Caco-2 (cell line): ENCODE measurements around the gene KRTAP4-11. TPM values are rescaled to one million over a fixed set of nuclear protein-coding genes. Genes with fewer than 3 reads are reported as not detected.

Experiments used
- BruUV-seq: library from RNA; stranded (reverse); fragments of 400-500 nt; replicated peaks from 2 replicates; lab custom pipeline; 2021; lab: Mats Ljungman, UMichigan
- CTCF ChIA-PET: fragments of 300-600 bp; sonication (Branson Sonifier 250); formaldehyde crosslinking; loops from one replicate; lab custom pipeline; 2022; ENCODE audit warnings: antibody characterized with exemption; lab: Charles Lee
- POLR2A ChIA-PET: fragments of 300-600 bp; sonication (Branson Sonifier 250); formaldehyde crosslinking; loops from one replicate; lab custom pipeline; 2022; ENCODE audit warnings: antibody characterized with exemption; lab: Charles Lee
- DNase-seq, 2 experiments: peaks; one replicate each; pipeline versions ENCODE4 v3.0.0 to v3.0.0-alpha.2; 2020 to 2022
- H3K27me3 ChIP-seq: replicated peaks from 2 replicates; pipeline ENCODE4 v1.6.0; 2011; ENCODE audit warnings: low read length; ENCODE audit not compliant: control insufficient read depth, insufficient read depth
- H3K36me3 ChIP-seq: 2 replicates; pipeline ENCODE4 v1.5.1; 2011; ENCODE audit warnings: low read length; ENCODE audit not compliant: control insufficient read depth, insufficient read depth
- H3K4me1 ChIP-seq: fragments of 250-450 bp; sonication (Bioruptor Pico); 2 replicates; pipeline ENCODE4 v1.5.1; 2020; ENCODE audit warnings: mild to moderate bottlenecking
- H3K4me3 ChIP-seq: 2 replicates; pipeline ENCODE4 v1.5.1; 2011; ENCODE audit warnings: low read depth, mild to moderate bottlenecking, control low read depth, low read length
- H3K9me3 ChIP-seq: fragments of 250-450 bp; sonication (Bioruptor Pico); 2 replicates; pipeline ENCODE4 v1.5.1; 2020; ENCODE audit warnings: mild to moderate bottlenecking, moderate library complexity
- H3K27ac Mint-ChIP-seq: one replicate; pipeline ENCODE4 v1.8.0; 2022; ENCODE audit warnings: mixed read lengths; ENCODE audit not compliant: unreplicated experiment
- H3K27me3 Mint-ChIP-seq: one replicate; pipeline ENCODE4 v1.8.0; 2022; ENCODE audit warnings: mixed read lengths; ENCODE audit not compliant: insufficient read depth, unreplicated experiment
- H3K36me3 Mint-ChIP-seq: one replicate; pipeline ENCODE4 v1.8.0; 2022; ENCODE audit warnings: mild to moderate bottlenecking, mixed read lengths; ENCODE audit not compliant: insufficient read depth, unreplicated experiment
- H3K4me1 Mint-ChIP-seq: one replicate; pipeline ENCODE4 v1.8.0; 2022; ENCODE audit warnings: low read depth, mixed read lengths; ENCODE audit not compliant: unreplicated experiment
- H3K4me3 Mint-ChIP-seq: one replicate; pipeline ENCODE4 v1.8.0; 2022; ENCODE audit warnings: mild to moderate bottlenecking, moderate library complexity, mixed read lengths; ENCODE audit not compliant: unreplicated experiment
- H3K9me3 Mint-ChIP-seq: one replicate; pipeline ENCODE4 v1.8.0; 2022; ENCODE audit warnings: mixed read lengths; ENCODE audit not compliant: unreplicated experiment
- CTCF ChIP-seq, 2 experiments: fragments of 200-600 bp in 1 of 2; IDR thresholded peaks; 1 replicate in 1 of 2; 2 replicates in 1 of 2; pipeline versions ENCODE4 v1.5.1 to v1.8.0; 2011 to 2022; ENCODE audit warnings: antibody characterized with exemption in 1 of 2, control low read depth in 1 of 2, inconsistent platforms in 1 of 2, low read depth in 1 of 2, low read length in 1 of 2, mild to moderate bottlenecking in 1 of 2, moderate library complexity in 1 of 2; ENCODE audit not compliant: insufficient read depth in 1 of 2, severe bottlenecking in 1 of 2, unreplicated experiment in 1 of 2
- intact Hi-C: fragments of 100-400 bp; cut with micrococcal nuclease; formaldehyde crosslinking; loops from one replicate; pipeline ENCODE4 v1.10.0; 2022; ENCODE audit not compliant: unreplicated experiment
- total RNA-seq: library from RNA; stranded (reverse); gene quantifications from 2 replicates; pipeline ENCODE4 v1.2.3, GENCODE V29; 2022

Gene KRTAP4-11
- total RNA-seq, 1 experiment from 2014 or later, result not detected

GRCh38 chr17:41133880-41134735 is 15.9 kb upstream of the KRTAP4-11 start:
- H3K27ac Mint-ChIP-seq, result no peak overlapping the region
- no peak for TF ChIP-seq CTCF (IDR thresholded peaks at IDR 0.05; ENCODE audit: insufficient read depth in 1 of 2, low read depth in 1 of 2, low read length in 1 of 2, severe bottlenecking in 1 of 2, unreplicated experiment in 1 of 2)
- H3K4me3 Mint-ChIP-seq, result no peak overlapping the region
- H3K27me3 Mint-ChIP-seq, result no peaks in the 10 kb centered on the region
- Histone ChIP-seq H3K36me3 (no peaks in the 10 kb centered on the region), H3K27me3 (no peaks in the 10 kb centered on the region), H3K9me3 (no peaks in the 10 kb centered on the region), H3K4me1 (no peaks in the 10 kb centered on the region), H3K4me3 (no peak overlapping the region)
- ChIA-PET POLR2A (no interaction called here), CTCF (interaction anchor here (0.6 kb wide), 1 partner anchor 1313 kb away, joined by 3 read pairs; no protein-coding TSS in a partner anchor)
- no TSS peak for BruUV-seq
- H3K9me3 Mint-ChIP-seq, result peaks cover 46% of the 10 kb centered on the region
- H3K4me1 Mint-ChIP-seq, result no peaks in the 10 kb centered on the region
- DNase-seq, result no peak
- intact Hi-C loops, result no loop called here
- no peaks in the 10 kb centered on the region for H3K36me3 Mint-ChIP-seq

- no TSS peak for BruUV-seq
- ChIA-PET POLR2A (no interaction called here), CTCF (no interaction called here)
- Histone ChIP-seq H3K4me1 (no peaks in the 10 kb centered on the region), H3K4me3 (no peak overlapping the region), H3K36me3 (no peaks in the 10 kb centered on the region), H3K27me3 (no peaks in the 10 kb centered on the region), H3K9me3 (no peaks in the 10 kb centered on the region)
- H3K27ac Mint-ChIP-seq, result no peak overlapping the region
- no peak overlapping the region for H3K4me3 Mint-ChIP-seq
- H3K36me3 Mint-ChIP-seq, result no peaks in the 10 kb centered on the region
- no peak for TF ChIP-seq CTCF (IDR thresholded peaks at IDR 0.05; ENCODE audit: insufficient read depth in 1 of 2, low read depth in 1 of 2, low read length in 1 of 2, severe bottlenecking in 1 of 2, unreplicated experiment in 1 of 2)
- no peak for DNase-seq
- H3K9me3 Mint-ChIP-seq, result peaks cover 24% of the 10 kb centered on the region
- no peaks in the 10 kb centered on the region for H3K4me1 Mint-ChIP-seq
- intact Hi-C loops, result no loop called here
- H3K27me3 Mint-ChIP-seq, result no peaks in the 10 kb centered on the region
These were observed 13.8 kb upstream of the KRTAP4-11 start for GRCh38 chr17:41131979-41132378.

DNA sequence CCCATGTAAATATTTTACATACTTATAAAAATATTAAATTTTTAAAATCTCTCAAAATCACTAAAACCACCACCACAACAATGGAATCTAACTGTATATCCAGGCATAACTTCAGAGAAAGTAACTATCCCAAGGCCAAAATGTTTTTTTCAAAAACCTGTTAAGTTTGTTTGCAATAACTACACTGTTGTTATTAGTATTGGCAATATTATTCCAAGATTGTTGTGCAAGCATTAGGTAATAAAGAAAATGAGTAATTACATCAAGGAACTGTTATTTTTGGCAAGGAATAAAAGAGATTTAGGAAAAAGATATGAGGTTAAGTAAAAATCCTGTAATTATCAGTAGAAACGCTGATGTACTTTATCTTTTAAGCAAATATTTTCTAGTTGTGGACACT is 9.2 kb upstream of the KRTAP4-11 start:
- DNase-seq, result no peak
- ChIA-PET POLR2A (no interaction called here), CTCF (no interaction called here)
- Histone ChIP-seq H3K9me3 (no peaks in the 10 kb centered on the region), H3K4me3 (no peak overlapping the region), H3K36me3 (no peaks in the 10 kb centered on the region), H3K27me3 (no peaks in the 10 kb centered on the region), H3K4me1 (no peaks in the 10 kb centered on the region)
- Mint-ChIP-seq H3K27ac (no peak overlapping the region), H3K36me3 (no peaks in the 10 kb centered on the region), H3K27me3 (no peaks in the 10 kb centered on the region), H3K4me3 (no peak overlapping the region), H3K9me3 (peaks cover 12% of the 10 kb centered on the region), H3K4me1 (no peaks in the 10 kb centered on the region)
- no peak for TF ChIP-seq CTCF (IDR thresholded peaks at IDR 0.05; ENCODE audit: insufficient read depth in 1 of 2, low read depth in 1 of 2, low read length in 1 of 2, severe bottlenecking in 1 of 2, unreplicated experiment in 1 of 2)
- BruUV-seq, result no TSS peak
- intact Hi-C loops, result no loop called here
